Stomach (tissue), 9 donors: Measurements from ENCODE around the gene NUP93. TPM values are rescaled to one million over a fixed set of nuclear protein-coding genes. Genes with fewer than 3 reads are reported as not detected.
A peak's percentile ranks its signal among the peaks of the same experiment; 100 is the strongest.

ENCODE experiments used
- DNase-seq, 2 donors: peaks; one replicate each; pipeline versions ENCODE4 v3.0.0 to v3.0.0-alpha.2; 2013 to 2019
- H3K27ac ChIP-seq, 5 donors: fragments of 200-600 bp in 4 of 5; sonication (generic) in 4 of 5; one replicate each; pipeline ENCODE4 v1.5.1; 2013 to 2019; ENCODE audit warnings: mild to moderate bottlenecking in 1 of 5, moderate library complexity in 1 of 5
- H3K27me3 ChIP-seq, 3 donors: fragments of 200-600 bp; sonication (generic); one replicate each; pipeline ENCODE4 v1.5.1; 2017 to 2019; ENCODE audit warnings: mixed run types in 1 of 3
- H3K36me3 ChIP-seq, 4 donors: fragments of 200-600 bp; sonication (generic); 1 replicate in 3 of 4; 2 replicates in 1 of 4; pipeline ENCODE4 v1.5.1; 2016 to 2019
- H3K4me1 ChIP-seq, 4 donors: fragments of 200-600 bp; sonication (generic); one replicate each; pipeline ENCODE4 v1.5.1; 2016 to 2019
- H3K4me3 ChIP-seq, 4 donors: fragments of 200-600 bp; sonication (generic) in 3 of 4; one replicate each; pipeline ENCODE4 v1.5.1; 2016 to 2019; ENCODE audit warnings: mild to moderate bottlenecking in 1 of 4
- H3K9me3 ChIP-seq, 4 donors: fragments of 200-600 bp; sonication (generic); one replicate each; pipeline ENCODE4 v1.5.1; 2016 to 2019
- CTCF ChIP-seq, 7 experiments: fragments of 450-650 bp in 4 of 7; fragments of 200-600 bp in 3 of 7; sonication (generic) in 3 of 7; IDR thresholded peaks; one replicate each; pipeline ENCODE4 v1.5.1; 2016 to 2019; ENCODE audit warnings: antibody characterized with exemption in 7 of 7, control low read depth in 2 of 7, mild to moderate bottlenecking in 1 of 7
- EP300 ChIP-seq: sonication (generic); formaldehyde crosslinking; IDR thresholded peaks from one replicate; pipeline ENCODE4 v1.6.1; 2017; ENCODE audit warnings: antibody characterized with exemption
- POLR2A ChIP-seq, 4 donors: fragments of 450-650 bp; IDR thresholded peaks; one replicate each; pipeline ENCODE4 v1.6.1; 2016; ENCODE audit warnings: antibody characterized with exemption in 4 of 4, control low read depth in 2 of 4, mild to moderate bottlenecking in 1 of 4, moderate library complexity in 1 of 4
- POLR2AphosphoS5 ChIP-seq, 3 donors: sonication (generic); formaldehyde crosslinking; IDR thresholded peaks; one replicate each; pipeline ENCODE4 v1.6.1; 2016; ENCODE audit warnings: antibody characterized with exemption in 3 of 3
- WGBS, 5 donors: extraction: QIAGEN DNeasy Blood & Tissue Kit in 3 of 5; methylation state at CpG; one replicate each; pipeline versions ENCODE4 v1.1.5 to v1.1.7; 2013 to 2018; 5-methylcytosine and 5-hydroxymethylcytosine counted together
- intact Hi-C: fragments of 100-400 bp; cut with DNase I; formaldehyde crosslinking; loops from one replicate; pipeline ENCODE4 v1.15.1; 2023; ENCODE audit warnings: low total_unique reads
- polyA plus RNA-seq, 3 donors: library from polyadenylated mRNA; stranded (reverse); fragments of 200-250 nt; gene quantifications; one replicate each; pipeline ENCODE4 v1.2.3, GENCODE V29; 2013
- total RNA-seq, 5 donors: library from RNA; depleted of rRNA; stranded (reverse); fragments of >200 nt; gene quantifications; one replicate each; pipeline versions ENCODE4 v1.1.0 to v1.2.3, GENCODE V29; 2014 to 2016
- donor health status: healthy with polysubstance abuse.
- donor health status: Bipolar disorder and iron deficiency.
- donor health status: healthy.

The NUP93 gene
- total and polyA plus RNA-seq, 8 donors = 26.7 to 184 (median 47.2) TPM

GRCh38 chr16:56787167-56787566 lies 57.2 kb downstream of the NUP93 start:
- 34 to 76% (median 55%) methylated on average over 5 to 6 of the region's 6 CpGs for WGBS, 5 donors
- H3K4me3 ChIP-seq = no peak overlapping the region
- H3K36me3 ChIP-seq = no peaks in the 10 kb centered on the region
- no peak for DNase-seq
- no peaks in the 10 kb centered on the region for H3K27me3 ChIP-seq
- H3K4me1 ChIP-seq = peaks cover 0 to 6% (median 0%) of the 10 kb centered on the region in 4 donors
- TF ChIP-seq POLR2A (IDR thresholded peaks at IDR 0.05) = no peak
- H3K9me3 ChIP-seq = no peaks in the 10 kb centered on the region
- intact Hi-C loops = no loop called here
- H3K27ac ChIP-seq = no peak overlapping the region

- intact Hi-C loops = no loop called here
- no peaks in the 10 kb centered on the region for H3K27me3 ChIP-seq
- no peaks in the 10 kb centered on the region for H3K36me3 ChIP-seq
- peaks cover 0 to 6% (median 0%) of the 10 kb centered on the region in 4 donors for H3K4me1 ChIP-seq
- no peak for DNase-seq
- H3K9me3 ChIP-seq = no peaks in the 10 kb centered on the region
- TF ChIP-seq POLR2AphosphoS5 (IDR thresholded peaks at IDR 0.05) (no peak), CTCF (IDR thresholded peaks at IDR 0.05) (no peak), EP300 (no peak), POLR2A (IDR thresholded peaks at IDR 0.05) (no peak)
- WGBS, 5 donors = 68 to 80% (median 78%) methylated on average over 4 of the region's 4 CpGs
- no peak overlapping the region for H3K27ac ChIP-seq
- no peak overlapping the region for H3K4me3 ChIP-seq
These were observed 58.5 kb downstream of the NUP93 start for GRCh38 chr16:56788435-56788834.

- Histone ChIP-seq H3K4me1 (peaks cover 0 to 6% (median 0%) of the 10 kb centered on the region in 4 donors), H3K27me3 (no peaks in the 10 kb centered on the region), H3K4me3 (no peak overlapping the region), H3K27ac (no peak overlapping the region), H3K9me3 (no peaks in the 10 kb centered on the region), H3K36me3 (no peaks in the 10 kb centered on the region)
- peak; percentile 73 to 82 for DNase-seq
- WGBS, 5 donors = 59 to 89% (median 66%) methylated on average over 5 of the region's 5 CpGs
- intact Hi-C loops = no loop called here
- TF ChIP-seq EP300 (no peak), POLR2A (IDR thresholded peaks at IDR 0.05) (no peak), POLR2AphosphoS5 (IDR thresholded peaks at IDR 0.05) (peak in 1 of 3 donors; percentile 43), CTCF (IDR thresholded peaks at IDR 0.05) (peak in 4 of 7 experiments; percentile 6 to 67 (median 34))
These were observed 59.4 kb downstream of the NUP93 start for GRCh38 chr16:56789360-56789759.

GRCh38 chr16:56792967-56793366 lies 63.0 kb downstream of the NUP93 start:
- Histone ChIP-seq H3K4me1 (no peaks in the 10 kb centered on the region), H3K4me3 (no peak overlapping the region), H3K9me3 (no peaks in the 10 kb centered on the region), H3K27me3 (no peaks in the 10 kb centered on the region), H3K36me3 (no peaks in the 10 kb centered on the region), H3K27ac (no peak overlapping the region)
- intact Hi-C loops = no loop called here
- no peak for DNase-seq
- TF ChIP-seq CTCF (IDR thresholded peaks at IDR 0.05) = no peak
- no peak for TF ChIP-seq EP300
- no peak for TF ChIP-seq POLR2A (IDR thresholded peaks at IDR 0.05)
- TF ChIP-seq POLR2AphosphoS5 (IDR thresholded peaks at IDR 0.05) = no peak

- DNase-seq = peak in 1 of 2 donors; percentile 50
- 67 to 80% (median 77%) methylated on average over 6 of the region's 6 CpGs for WGBS, 5 donors
- peak in 1 of 7 experiments; percentile 4 for TF ChIP-seq CTCF (IDR thresholded peaks at IDR 0.05)
- TF ChIP-seq POLR2A (IDR thresholded peaks at IDR 0.05) = no peak
- Histone ChIP-seq H3K4me3 (no peak overlapping the region), H3K27me3 (no peaks in the 10 kb centered on the region), H3K36me3 (peaks cover 0 to 3% (median 2%) of the 10 kb centered on the region in 4 donors), H3K27ac (no peak overlapping the region), H3K4me1 (no peaks in the 10 kb centered on the region), H3K9me3 (no peaks in the 10 kb centered on the region)
- intact Hi-C loops = no loop called here
These were observed 63.6 kb downstream of the NUP93 start for GRCh38 chr16:56793492-56793891.
